Mesenchymal stem cell (in vitro differentiated cells and primary cell): ENCODE results near the gene SSTR3.

Experiments
- DNase-seq: peaks from one replicate; pipeline ENCODE4 v3.0.0-alpha.2; 2013
- H2AFZ ChIP-seq: one replicate; pipeline ENCODE4 v1.6.1; 2013; ENCODE audit warnings: low read depth, mild to moderate bottlenecking, control low read depth, inconsistent platforms, low read length, moderate library complexity
- H2AK5ac ChIP-seq: 2 replicates; pipeline ENCODE4 v1.6.1; 2013; ENCODE audit warnings: low read length, moderate library complexity, mild to moderate bottlenecking, inconsistent platforms; ENCODE audit not compliant: severe bottlenecking
- H2BK120ac ChIP-seq: one replicate; pipeline ENCODE4 v1.6.1; 2013; ENCODE audit warnings: low read depth, mild to moderate bottlenecking, inconsistent platforms, low read length, moderate library complexity
- H2BK12ac ChIP-seq, 2 experiments: one replicate each; pipeline ENCODE4 v1.6.1; 2013; ENCODE audit warnings: inconsistent platforms in 2 of 2, low read length in 2 of 2, mild to moderate bottlenecking in 2 of 2, moderate library complexity in 2 of 2, control low read depth in 1 of 2
- H2BK15ac ChIP-seq: one replicate; pipeline ENCODE4 v1.6.1; 2013; ENCODE audit warnings: mild to moderate bottlenecking, low read depth, inconsistent platforms; ENCODE audit not compliant: poor library complexity, severe bottlenecking
- H2BK5ac ChIP-seq: 2 replicates; pipeline ENCODE4 v1.6.1; 2013; ENCODE audit warnings: low read depth, mild to moderate bottlenecking, low read length, control low read depth, inconsistent platforms; ENCODE audit not compliant: poor library complexity, severe bottlenecking
- H3K14ac ChIP-seq, 2 experiments: one replicate each; pipeline ENCODE4 v1.6.1; 2013; ENCODE audit warnings: inconsistent platforms in 2 of 2, low read length in 2 of 2, control low read depth in 1 of 2, mild to moderate bottlenecking in 1 of 2, moderate library complexity in 1 of 2
- H3K18ac ChIP-seq, 2 experiments: one replicate each; pipeline ENCODE4 v1.6.1; 2013; ENCODE audit warnings: inconsistent platforms in 2 of 2, low read length in 2 of 2, control low read depth in 1 of 2, low read depth in 1 of 2, mild to moderate bottlenecking in 1 of 2
- H3K23ac ChIP-seq, 2 experiments: one replicate each; pipeline ENCODE4 v1.6.1; 2013; ENCODE audit warnings: inconsistent platforms in 2 of 2, low read length in 2 of 2, mild to moderate bottlenecking in 2 of 2, moderate library complexity in 2 of 2, control low read depth in 1 of 2
- H3K27ac ChIP-seq: 2 replicates; pipeline ENCODE4 v1.5.1; 2013; ENCODE audit warnings: mild to moderate bottlenecking, moderate library complexity, low read length, control low read depth, inconsistent platforms; ENCODE audit not compliant: poor library complexity, severe bottlenecking
- H3K27me3 ChIP-seq, 2 experiments: 2 replicates each; pipeline versions ENCODE4 v1.6.1 to v1.7.0; 2013; ENCODE audit warnings: low read length in 2 of 2, mild to moderate bottlenecking in 2 of 2, moderate library complexity in 2 of 2, control low read depth in 1 of 2, inconsistent platforms in 1 of 2; ENCODE audit not compliant: control insufficient read depth in 1 of 2, insufficient read depth in 1 of 2
- H3K36me3 ChIP-seq, 2 experiments: 2 replicates each; pipeline versions ENCODE4 v1.6.1 to v1.7.0; 2013; ENCODE audit warnings: low read length in 2 of 2, control low read depth in 1 of 2, inconsistent platforms in 1 of 2, low read depth in 1 of 2, mild to moderate bottlenecking in 1 of 2; ENCODE audit not compliant: insufficient read depth in 2 of 2, control insufficient read depth in 1 of 2
- H3K4ac ChIP-seq, 2 experiments: one replicate each; pipeline ENCODE4 v1.6.1; 2013; ENCODE audit warnings: inconsistent platforms in 2 of 2, low read length in 2 of 2, mild to moderate bottlenecking in 2 of 2, moderate library complexity in 2 of 2, control low read depth in 1 of 2, low read depth in 1 of 2
- H3K4me1 ChIP-seq: 2 replicates; pipeline ENCODE4 v1.6.1; 2013; ENCODE audit warnings: low read depth, low read length, control low read depth; ENCODE audit not compliant: control insufficient read depth, insufficient read depth
- H3K4me2 ChIP-seq: 2 replicates; pipeline ENCODE4 v1.6.1; 2013; ENCODE audit warnings: low read length, mild to moderate bottlenecking, inconsistent platforms; ENCODE audit not compliant: poor library complexity, severe bottlenecking
- H3K4me3 ChIP-seq, 2 experiments: 2 replicates each; pipeline versions ENCODE4 v1.5.1 to v1.7.0; 2013; ENCODE audit warnings: low read length in 2 of 2, mild to moderate bottlenecking in 2 of 2, control low read depth in 1 of 2, low read depth in 1 of 2; ENCODE audit not compliant: insufficient read depth in 1 of 2
- H3K79me1 ChIP-seq: replicated peaks from 2 replicates; pipeline ENCODE4 v1.6.1; 2013; ENCODE audit warnings: mild to moderate bottlenecking, control low read depth, low read length, inconsistent platforms; ENCODE audit not compliant: poor library complexity, severe bottlenecking
- H3K9ac ChIP-seq: 2 replicates; pipeline ENCODE4 v1.7.0; 2013; ENCODE audit warnings: mild to moderate bottlenecking, low read length, moderate library complexity
- H3K9me3 ChIP-seq: 2 replicates; pipeline ENCODE4 v1.7.0; 2013; ENCODE audit warnings: mild to moderate bottlenecking, low read length; ENCODE audit not compliant: control insufficient read depth
- H4K8ac ChIP-seq: one replicate; pipeline ENCODE4 v1.6.1; 2013; ENCODE audit warnings: inconsistent platforms, mild to moderate bottlenecking, low read length, moderate library complexity
- H4K91ac ChIP-seq: one replicate; pipeline ENCODE4 v1.6.1; 2013; ENCODE audit warnings: mild to moderate bottlenecking, low read length, inconsistent platforms
- WGBS: methylation state at CpG from one replicate; pipeline ENCODE4 v1.1.7; 2013; ENCODE audit warnings: mixed read lengths; 5-methylcytosine and 5-hydroxymethylcytosine counted together

SSTR3 gene

DNA sequence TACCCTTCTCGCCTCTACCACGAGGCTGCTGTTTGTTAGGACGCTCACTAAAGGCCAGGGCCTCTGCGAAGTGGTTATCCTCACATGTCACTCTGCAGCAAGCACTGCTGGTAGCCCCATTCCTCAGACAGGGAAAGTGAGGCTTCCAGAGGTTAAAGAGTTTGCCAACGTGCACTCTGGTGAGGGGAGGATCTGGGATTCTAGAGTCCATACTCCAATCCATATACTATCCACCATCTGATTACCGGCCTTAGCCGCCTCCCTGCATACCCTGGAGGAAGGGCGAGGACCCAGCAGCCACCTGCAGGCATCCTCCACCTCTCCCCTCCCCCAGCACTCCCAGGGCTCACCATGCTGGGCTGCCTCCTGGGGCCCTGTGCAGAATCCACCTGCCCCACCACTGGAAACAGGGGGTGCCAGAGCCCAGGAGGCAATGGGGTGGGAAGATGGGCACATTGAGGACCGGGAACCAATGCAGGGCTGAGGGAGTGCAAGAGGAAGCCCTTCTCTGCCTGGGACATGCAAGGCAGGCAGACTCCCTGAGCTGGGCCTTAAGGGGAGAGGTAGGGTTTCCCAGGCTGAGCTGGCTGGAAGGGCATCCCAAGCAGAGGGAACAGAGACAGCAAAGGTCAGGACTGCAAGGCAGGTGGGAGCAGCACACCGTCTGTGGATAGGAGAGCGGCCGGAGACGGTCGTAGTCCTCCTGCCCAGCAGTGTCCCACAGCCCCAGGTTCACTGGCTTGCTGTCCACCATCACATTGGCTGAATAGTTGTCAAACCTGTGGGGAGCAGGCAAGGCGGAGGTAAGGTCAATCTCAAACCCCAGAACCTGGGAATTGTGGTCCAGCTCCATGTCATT is 20.1 kb upstream of the SSTR3 start:
- no peak overlapping the region for H3K4me2 ChIP-seq
- no peak overlapping the region for H2BK15ac ChIP-seq
- no peak overlapping the region for H3K14ac ChIP-seq
- H3K79me1 ChIP-seq, result peaks cover 24% of the 10 kb centered on the region
- H3K9ac ChIP-seq, result no peak overlapping the region
- H3K4me3 ChIP-seq, result no peak overlapping the region
- no peak for DNase-seq
- peak overlapping the region; percentile 19 for H4K8ac ChIP-seq
- WGBS, result 93% methylated on average over 14 of the region's 15 CpGs
- no peak overlapping the region for H3K4ac ChIP-seq
- H3K27ac ChIP-seq, result no peak overlapping the region
- no peak overlapping the region for H2AK5ac ChIP-seq
- no peak overlapping the region for H2BK120ac ChIP-seq
- no peaks in the 10 kb centered on the region for H3K9me3 ChIP-seq
- peaks cover 0 to 4% of the 10 kb centered on the region in 2 experiments for H3K27me3 ChIP-seq
- H3K4me1 ChIP-seq, result peaks cover 44% of the 10 kb centered on the region
- H4K91ac ChIP-seq, result no peak overlapping the region
- no peak overlapping the region for H3K23ac ChIP-seq
- no peak overlapping the region for H2AFZ ChIP-seq
- H2BK5ac ChIP-seq, result no peak overlapping the region
- H3K18ac ChIP-seq, result peak overlapping the region in 1 of 2 experiments; percentile 4
- H2BK12ac ChIP-seq, result no peak overlapping the region
- H3K36me3 ChIP-seq, result peaks cover 0 to 43% of the 10 kb centered on the region in 2 experiments

DNA sequence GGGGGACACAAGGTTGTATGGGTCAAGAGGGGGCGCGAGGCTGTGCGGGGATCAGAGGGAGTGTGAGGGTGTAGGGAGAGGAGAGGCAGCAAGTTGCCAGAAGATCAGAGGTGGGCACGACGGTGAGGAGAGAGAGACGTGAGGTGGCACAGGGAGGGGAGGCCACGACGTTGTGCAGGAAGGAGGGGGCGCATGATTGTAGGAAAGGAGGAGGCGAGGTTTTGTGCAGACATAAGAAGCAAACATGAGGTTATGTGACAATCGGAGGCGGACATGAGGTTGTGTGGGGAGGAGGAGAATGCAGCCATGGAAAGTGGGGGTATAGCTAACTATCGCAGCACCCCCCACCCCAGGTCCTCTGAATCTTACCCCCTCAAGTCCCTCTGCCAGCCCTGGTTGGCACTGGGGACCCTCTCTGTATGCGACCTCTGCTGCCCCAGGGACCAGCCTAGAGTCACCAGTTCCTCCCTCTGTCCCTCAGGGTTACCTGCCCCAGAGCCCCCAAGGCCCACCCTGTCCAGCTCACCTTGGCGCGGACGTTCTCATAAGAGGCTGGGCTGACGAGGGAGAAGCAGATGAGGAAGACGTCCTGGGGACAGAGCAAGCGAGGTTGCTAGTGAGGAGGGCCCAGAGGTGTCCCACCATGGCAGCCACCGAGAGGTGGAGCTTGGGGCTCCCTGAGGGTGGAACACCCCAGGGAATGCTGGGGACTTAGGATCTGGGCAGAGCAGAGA is 19.3 kb upstream of the SSTR3 start:
- DNase-seq, result no peak
- H3K27me3 ChIP-seq, result peaks cover 0 to 4% of the 10 kb centered on the region in 2 experiments
- peak overlapping the region in 1 of 2 experiments; percentile 29 for H2BK12ac ChIP-seq
- no peak overlapping the region for H3K9ac ChIP-seq
- no peak overlapping the region for H4K8ac ChIP-seq
- H2BK15ac ChIP-seq, result no peak overlapping the region
- H3K79me1 ChIP-seq, result peaks cover 24% of the 10 kb centered on the region
- H3K23ac ChIP-seq, result peak overlapping the region in 1 of 2 experiments; percentile 9
- no peak overlapping the region for H2BK5ac ChIP-seq
- H3K4ac ChIP-seq, result peak overlapping the region in 1 of 2 experiments; percentile 41
- H2BK120ac ChIP-seq, result no peak overlapping the region
- H3K4me3 ChIP-seq, result no peak overlapping the region
- WGBS, result 96% methylated on average over 18 of the region's 21 CpGs
- H4K91ac ChIP-seq, result peak overlapping the region; percentile 14
- no peak overlapping the region for H3K4me2 ChIP-seq
- peak overlapping the region in 1 of 2 experiments; percentile 46 for H3K18ac ChIP-seq
- no peak overlapping the region for H2AFZ ChIP-seq
- H3K4me1 ChIP-seq, result peaks cover 42% of the 10 kb centered on the region
- no peak overlapping the region for H2AK5ac ChIP-seq
- no peaks in the 10 kb centered on the region for H3K9me3 ChIP-seq
- H3K14ac ChIP-seq, result peak overlapping the region in 1 of 2 experiments; percentile 68
- no peak overlapping the region for H3K27ac ChIP-seq
- peaks cover 0 to 44% of the 10 kb centered on the region in 2 experiments for H3K36me3 ChIP-seq

- peak overlapping the region in 1 of 2 experiments; percentile 46 for H3K18ac ChIP-seq
- peak overlapping the region; percentile 14 for H2BK5ac ChIP-seq
- peak overlapping the region in 1 of 2 experiments; percentile 41 for H3K4ac ChIP-seq
- peak overlapping the region in 1 of 2 experiments; percentile 85 for H2BK12ac ChIP-seq
- no peak overlapping the region for H3K9ac ChIP-seq
- H3K36me3 ChIP-seq, result peaks cover 4 to 46% of the 10 kb centered on the region in 2 experiments
- peaks cover 19% of the 10 kb centered on the region for H3K79me1 ChIP-seq
- H3K9me3 ChIP-seq, result no peaks in the 10 kb centered on the region
- H3K27ac ChIP-seq, result no peak overlapping the region
- no peak overlapping the region for H3K4me3 ChIP-seq
- no peak overlapping the region for H2BK15ac ChIP-seq
- no peak overlapping the region for H2BK120ac ChIP-seq
- H2AFZ ChIP-seq, result no peak overlapping the region
- no peak overlapping the region for H2AK5ac ChIP-seq
- peaks cover 42% of the 10 kb centered on the region for H3K4me1 ChIP-seq
- H4K91ac ChIP-seq, result peak overlapping the region; percentile 14
- no peak for DNase-seq
- no peak overlapping the region for H3K4me2 ChIP-seq
- 87% methylated on average over 13 of the region's 14 CpGs for WGBS
- peaks cover 0 to 4% of the 10 kb centered on the region in 2 experiments for H3K27me3 ChIP-seq
- H3K14ac ChIP-seq, result peak overlapping the region in 1 of 2 experiments; percentile 68
- no peak overlapping the region for H3K23ac ChIP-seq
- peak overlapping the region; percentile 20 for H4K8ac ChIP-seq
These were observed 18.6 kb upstream of the SSTR3 start for GRCh38 chr22:37230673-37231405.
